ENCODE data around the gene NAPA.
"Not testable (repeated sequence)": the region's sequence is repeated elsewhere in the genome, so short reads cannot be mapped to it uniquely, and the experiment has no call there.

NAPA gene

DNA sequence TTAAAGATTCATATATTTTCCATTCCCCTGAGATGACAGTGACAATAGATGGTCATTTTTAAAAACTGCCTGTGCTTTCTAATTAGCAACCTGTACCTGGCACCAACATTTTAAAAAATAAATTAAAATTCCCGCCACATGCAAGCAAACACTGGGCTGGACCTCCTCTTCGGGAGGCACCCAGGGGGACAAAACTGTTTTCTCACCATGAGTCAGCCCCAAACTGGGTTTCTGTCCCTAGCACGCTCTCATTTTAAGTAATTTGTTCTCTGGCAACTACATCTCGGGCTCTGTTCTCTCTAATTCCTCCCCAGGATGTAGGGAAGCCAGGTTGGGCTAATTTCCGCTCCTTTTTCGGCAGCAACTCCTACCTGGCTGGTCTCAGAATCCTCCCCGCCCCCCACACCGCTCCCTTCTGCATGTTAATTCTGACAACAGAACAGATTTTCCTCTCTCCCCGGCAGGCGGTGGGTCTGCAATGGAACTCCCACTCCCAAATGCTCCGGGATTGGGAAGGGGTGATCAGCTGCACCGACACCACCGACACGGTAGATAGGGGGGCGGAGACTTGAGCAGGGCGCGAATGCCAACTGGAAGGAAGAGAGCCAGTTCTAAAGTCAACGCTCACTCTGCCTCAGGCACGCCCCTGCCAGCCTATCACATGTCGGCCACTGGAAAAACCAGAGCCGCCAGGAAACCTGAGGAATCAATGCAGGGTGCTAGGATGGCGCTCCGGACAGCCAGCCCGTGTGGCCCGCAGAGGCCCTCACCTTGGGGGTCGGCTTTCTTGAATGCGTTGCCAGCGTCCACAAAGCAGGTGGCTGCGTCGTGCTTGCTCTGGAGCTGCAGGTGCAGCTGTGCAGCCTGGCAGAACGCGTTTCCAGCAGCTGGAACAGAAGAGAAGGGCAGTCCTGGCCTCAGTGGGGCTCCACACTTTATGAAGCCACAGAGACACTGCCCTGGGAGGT is 14.7 kb downstream of the NAPA start:
- DNase-seq = no peak

DNA sequence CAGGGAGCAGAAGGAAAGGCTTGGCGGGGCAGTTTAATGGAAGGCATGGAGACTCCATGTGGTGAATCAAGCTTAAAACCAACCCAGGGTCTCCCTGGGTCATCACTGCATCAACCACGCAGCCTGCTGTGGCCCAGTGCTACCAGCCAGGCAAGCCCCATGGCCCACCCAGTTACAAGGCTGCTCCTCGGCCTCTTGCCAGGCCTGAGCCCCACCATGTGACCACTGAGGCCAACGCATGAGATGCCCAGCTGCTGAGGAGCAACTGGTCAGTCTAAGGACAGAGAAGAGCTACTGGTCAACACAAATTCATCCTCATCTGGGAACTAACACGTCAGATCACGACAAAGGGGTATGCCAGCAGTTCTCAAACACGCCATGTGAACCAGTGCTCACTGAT is 15.5 kb downstream of the NAPA start:
- no peak for DNase-seq

DNA sequence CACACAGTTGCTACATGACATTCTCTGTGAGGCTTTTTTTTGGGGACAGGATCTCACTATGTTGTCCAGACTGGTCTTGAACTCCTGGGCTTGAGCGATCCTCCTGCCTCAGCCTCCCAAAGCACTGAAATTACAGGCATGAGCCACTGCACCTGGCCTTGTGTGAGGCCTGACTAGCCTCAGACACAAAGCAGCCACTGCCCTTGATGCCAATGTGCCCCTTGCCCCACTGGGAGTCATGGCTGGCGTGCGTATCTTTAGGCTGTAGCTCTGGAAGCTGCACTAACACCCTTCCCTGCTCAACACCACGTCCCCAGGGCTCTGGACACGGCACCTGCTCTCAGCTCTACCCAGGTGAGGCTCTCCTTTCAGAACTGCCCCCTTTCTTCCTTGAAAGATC is 16.3 kb downstream of the NAPA start:
- DNase-seq = no peak

DNA sequence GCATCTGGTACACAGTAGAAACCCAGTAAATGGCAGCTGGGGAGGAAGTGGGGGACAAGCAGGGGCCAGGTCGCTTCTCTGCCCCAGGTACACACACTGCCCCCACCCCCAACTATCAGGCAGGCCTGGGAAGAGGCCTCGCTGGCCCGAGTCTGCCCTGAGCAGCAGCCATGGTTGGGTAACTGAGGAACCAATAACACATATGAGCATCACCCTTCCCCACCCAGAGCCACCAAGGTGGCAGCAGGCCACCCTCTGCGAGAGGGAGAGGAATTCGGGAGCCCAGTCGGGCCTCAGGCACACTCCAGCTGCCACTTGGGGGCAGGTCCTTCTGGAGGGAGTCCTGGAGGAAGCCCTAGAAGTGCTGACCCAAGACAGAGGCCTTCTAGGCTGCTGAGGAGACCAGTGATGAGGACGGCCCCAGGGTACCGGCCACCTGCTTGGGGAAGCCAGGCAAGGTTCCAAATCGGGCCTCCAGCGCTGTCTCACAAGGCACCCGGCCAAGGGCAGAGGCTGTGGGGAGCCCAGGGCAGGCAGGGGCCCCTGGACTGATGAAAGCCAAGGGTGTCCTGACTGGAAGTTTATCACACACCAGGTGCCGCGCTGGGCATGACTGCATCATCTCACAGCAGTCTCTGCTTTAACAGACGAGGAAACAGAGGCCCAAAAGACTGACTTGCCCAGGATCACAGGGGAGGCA is 16.9 kb downstream of the NAPA start:
- DNase-seq = no peak

DNA sequence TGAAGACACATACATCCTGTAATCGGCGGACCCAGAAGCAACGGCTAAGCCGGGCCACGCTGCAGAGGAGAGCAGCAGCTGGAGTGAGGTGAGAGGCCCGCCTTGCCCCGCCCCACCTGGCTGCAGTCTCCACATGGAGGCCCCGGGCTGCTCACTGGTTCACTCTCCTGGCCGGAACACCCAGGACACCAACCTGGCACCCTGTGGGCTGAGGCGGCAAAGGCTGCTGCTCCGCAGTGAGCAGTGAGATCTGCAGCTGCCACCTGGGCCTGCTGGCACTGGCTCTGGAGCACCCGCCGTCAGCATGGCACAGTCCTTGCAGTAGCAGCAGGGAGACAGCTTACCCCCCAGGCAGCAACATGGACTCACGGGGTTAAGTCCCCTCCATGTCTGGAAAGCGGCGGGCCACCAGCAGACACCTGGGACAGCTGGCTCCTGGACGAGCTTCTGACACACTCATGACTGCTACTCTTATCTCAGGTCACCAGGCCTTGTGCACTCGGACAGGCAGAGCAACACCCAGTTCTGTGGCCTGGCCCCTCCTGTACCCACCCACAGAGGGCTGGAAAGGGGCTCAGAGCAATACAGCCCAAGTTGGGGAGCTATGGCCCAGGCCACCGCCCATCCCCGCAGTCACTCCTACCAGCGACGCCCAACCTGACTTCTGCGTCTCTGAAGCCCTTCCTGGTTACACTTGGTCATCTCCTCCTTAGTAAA is 17.7 kb downstream of the NAPA start:
- DNase-seq = no peak

DNA sequence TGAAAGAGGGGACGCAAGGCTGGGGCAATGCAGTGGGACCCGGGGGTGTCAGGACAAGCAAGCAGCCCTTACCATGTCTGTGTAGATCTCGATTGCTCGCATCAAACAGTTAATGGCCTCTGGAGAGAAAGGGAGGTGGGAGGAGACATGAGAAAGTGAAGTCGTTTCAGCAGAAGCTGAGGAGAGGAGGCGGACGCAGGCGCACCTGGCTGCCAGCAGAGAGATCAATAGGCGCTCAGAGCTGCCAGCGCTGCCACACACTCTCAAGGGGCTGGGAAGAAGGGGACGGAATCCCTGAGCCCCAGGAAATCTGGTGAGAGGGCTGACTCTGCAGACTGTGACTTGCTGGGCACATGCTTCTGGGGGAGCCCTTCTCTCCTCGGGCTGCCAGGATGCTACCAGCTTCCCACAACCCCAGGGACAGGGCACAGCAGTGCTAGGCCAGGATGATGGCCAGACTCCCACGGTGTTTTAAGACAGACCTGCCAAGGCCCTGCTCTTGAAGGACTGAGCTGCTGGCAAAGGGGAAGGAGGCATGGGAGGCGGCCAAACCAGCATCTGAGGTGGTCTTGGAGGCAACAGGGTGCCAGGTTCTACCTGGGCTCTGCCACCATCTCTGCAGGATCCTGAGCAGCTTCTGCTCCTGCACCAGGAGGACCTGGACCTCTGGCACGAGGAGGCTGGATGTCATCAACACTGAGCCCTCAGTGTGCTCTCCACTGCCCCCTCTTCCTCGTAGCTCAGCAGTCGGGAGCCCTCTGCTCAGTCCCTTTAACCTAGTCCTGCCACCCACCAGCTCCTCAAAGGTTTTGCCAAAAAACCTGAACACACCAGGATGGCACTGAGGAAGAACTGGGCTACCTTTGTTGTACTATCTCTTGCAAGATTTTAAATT is 19.1 kb downstream of the NAPA start:
- DNase-seq = no peak

DNA sequence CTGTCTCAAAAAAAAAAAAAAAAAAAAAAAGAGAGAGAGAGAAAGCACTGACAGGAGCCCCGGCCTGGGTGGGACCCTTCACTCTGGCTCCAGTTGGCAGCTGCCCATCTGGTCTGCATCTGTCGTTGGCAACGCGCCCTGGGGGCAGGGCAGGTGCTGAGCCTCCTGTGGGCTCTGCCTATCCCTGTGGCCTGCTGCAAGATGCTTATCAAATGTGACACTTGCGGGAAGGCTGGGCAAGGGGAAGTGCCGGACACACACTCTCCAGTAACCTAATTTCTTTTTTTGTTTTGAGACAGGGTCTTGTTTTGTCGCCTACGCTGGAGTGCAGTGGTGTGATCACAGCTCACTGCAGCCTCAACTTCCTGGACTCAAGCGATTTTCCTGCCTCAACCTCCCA is 20.1 kb downstream of the NAPA start:
- DNase-seq = no peak

DNA sequence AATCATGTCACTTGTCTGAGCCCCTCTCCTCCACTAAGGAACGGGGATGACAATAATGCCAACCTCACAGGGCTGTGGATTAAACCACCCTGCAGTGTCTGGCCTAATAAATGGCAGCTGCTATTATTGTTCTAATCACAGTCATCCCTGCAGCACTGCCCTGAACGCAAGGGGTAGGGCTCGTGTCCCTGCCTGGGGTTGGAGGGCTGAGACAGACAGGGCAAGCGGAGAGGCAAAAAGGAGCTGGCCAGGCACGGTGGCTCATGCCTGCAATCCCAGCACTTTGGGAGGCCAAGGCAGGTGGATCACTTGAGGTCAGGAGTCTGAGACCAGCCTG is 20.7 kb downstream of the NAPA start:
- no peak for DNase-seq

DNA sequence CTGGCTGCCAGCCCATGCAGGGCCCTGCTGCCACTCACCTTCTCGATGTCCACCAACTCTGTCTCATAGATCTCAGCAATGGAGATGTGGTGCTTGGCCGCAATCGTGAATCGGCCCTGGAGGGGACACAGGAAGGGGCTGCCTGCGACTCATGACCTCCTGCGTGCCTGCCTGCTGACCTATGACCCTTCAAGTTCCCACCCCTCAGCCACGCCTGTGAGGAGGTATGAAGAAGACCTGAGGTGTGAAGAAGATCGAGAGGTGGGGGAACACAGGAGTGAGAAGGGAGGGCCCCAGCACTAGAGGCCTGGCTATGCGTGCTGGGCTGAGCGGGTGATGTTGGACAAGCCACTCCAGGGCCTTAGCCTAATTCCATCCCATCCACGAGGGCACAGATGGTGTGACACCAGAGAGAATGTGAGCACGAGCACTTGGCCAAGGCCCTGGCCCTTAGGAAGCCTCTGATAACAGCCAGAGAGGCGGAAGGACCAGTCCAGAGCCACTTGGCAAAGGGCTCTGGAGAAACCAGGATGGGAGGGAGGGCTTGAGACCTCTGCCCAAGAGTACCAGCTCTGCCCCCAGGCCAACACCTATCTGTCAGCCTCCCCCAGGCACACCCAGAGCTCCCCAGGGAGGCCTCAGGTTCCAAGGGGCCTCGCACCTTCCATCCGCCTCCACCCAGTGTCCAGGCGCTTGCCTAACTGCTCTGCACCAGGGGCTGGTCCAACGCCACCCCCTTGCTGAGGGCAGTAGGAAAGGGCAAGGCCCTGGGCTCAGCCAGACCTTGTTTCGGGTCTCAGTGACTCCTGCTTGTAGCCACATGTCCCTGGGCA is 21.3 kb downstream of the NAPA start:
- no peak for DNase-seq

DNA sequence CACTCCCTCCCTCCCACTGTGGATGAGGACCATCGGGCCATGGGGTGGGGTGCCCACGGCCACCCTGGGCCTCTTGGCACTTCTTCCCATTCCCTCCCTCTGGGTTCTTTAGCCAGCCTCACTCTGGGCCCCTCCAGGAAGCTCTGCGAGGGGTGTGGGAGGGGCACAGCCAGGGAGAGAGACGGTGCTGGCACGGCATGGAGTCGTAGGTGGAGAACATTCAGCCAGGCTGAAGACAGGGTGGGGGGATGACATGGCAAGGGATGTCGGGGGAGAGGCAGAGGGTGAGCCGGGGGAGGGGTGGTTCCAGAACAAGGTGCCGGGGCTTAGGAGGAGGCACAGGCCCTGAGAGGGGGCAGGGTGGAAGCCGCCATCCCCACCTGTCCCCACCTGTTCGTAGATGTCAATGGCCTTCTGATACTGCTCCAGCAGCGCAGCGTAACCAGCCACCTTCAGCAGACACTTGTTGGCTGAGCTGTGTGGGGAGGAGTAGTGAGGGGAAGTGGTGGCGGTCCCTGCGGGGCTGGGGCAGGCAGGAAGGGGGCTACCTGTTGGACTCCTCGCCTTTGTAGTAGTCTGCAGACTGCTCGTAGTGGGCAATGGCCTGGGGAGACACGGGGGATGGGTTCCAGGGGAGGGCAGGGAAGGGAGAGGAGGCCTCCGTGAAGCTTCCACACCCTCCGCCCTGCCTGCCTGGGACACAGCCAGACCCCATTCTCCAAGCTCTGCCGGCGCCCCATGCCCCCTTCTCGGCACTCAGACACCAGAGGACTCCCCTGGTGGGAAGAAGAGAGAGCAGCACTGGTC is 22.1 kb downstream of the NAPA start:
- DNase-seq = no peak

DNA sequence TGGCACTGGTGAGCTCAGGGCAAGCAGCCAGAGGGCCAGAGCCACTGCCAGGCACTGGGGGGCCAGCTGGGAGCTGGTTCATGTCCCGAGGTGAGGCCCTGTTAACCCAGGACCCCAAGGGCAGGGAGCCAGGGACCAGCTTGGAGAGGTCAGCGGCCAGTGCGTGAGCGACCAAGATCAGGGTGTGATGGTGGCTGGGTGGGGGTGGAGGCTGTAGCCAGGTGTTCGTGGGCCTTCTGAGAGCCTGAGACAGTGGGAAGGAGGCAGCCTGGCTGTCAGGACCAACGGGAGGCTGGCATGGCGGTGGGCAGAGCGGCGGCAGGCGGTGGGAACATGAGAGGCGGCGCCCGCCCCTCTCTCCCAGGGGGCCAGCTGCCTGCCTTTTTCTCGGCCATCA is 22.7 kb downstream of the NAPA start:
- DNase-seq = no peak

DNA sequence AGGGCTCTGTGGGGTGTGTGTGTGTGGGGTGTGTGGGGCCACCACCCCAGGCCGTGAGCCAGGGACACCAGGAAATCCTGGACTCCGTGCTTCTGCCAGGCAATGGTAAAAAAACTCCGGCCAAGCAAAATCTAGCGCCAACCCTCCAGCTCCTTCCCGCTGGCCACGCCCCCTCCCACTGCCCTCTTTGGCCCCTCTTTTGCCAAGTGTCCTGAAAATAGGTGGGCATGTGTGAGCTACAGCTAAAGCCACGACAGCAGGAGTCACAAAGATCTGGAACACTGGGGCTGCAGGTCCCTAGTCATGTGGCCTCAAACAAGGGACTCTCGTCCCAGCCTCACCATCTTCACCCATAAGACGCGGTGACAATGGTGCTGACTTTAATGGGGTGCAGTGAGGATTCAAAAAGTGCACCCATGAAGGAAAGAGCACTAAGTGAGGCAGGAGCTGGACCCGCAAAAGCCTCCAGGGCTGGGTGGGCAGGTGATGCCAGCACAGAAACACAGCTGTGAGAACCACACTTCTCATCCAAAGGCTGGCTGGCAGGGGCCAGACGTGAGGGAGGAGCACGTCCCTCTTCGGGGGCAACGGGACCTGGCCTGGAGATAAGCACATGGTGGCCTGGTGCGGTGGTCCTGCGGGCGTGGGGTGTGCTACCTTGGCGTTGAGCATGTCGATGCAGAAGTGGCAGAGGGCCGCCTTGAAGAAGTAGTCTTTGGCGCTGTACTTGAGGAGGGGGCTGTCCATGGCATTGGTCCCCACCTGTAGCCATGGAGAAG is 23.3 kb downstream of the NAPA start:
- no peak for DNase-seq

DNA sequence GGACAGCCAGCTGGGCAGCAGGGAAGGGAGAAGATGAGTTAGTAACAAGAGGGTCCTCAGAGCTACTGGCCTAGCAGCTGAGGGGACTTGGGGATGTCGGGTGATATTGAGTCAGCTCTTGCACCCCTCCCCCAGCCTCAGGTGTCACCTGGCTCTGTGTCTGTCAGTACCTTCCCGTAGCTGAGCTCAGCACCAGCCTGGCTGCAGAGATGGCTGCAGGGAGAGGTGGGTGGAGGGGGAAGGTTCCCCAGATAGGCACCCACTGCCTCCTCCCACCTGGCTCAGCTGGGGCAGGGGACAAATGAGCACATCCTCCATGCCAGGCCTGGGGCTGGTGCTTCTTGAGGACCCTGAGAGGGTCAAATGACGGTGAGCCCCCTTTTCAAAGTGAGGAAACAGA is 24.0 kb downstream of the NAPA start:
- DNase-seq = no peak

DNA sequence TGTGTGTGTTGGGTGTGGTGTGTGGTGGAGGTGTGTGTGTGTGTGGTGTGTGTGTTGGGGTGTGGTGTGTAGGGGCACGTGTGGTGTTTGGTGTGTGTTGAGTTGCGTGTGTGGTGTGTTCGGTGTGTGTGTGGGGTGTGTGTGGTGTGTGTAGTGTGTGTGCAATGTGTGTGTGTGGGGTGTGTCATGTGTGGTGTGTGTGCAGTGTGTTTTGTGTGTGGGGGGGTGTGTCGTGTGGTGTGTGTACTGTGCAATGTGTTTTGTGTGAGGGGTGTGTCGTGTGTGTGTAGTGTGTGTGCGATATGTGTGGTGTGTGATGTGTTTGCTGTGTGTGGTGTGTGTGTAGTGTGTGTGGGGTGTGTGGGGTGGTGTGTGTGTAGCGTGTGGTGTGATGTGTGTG is 24.8 kb downstream of the NAPA start:
- no peak for DNase-seq

DNA sequence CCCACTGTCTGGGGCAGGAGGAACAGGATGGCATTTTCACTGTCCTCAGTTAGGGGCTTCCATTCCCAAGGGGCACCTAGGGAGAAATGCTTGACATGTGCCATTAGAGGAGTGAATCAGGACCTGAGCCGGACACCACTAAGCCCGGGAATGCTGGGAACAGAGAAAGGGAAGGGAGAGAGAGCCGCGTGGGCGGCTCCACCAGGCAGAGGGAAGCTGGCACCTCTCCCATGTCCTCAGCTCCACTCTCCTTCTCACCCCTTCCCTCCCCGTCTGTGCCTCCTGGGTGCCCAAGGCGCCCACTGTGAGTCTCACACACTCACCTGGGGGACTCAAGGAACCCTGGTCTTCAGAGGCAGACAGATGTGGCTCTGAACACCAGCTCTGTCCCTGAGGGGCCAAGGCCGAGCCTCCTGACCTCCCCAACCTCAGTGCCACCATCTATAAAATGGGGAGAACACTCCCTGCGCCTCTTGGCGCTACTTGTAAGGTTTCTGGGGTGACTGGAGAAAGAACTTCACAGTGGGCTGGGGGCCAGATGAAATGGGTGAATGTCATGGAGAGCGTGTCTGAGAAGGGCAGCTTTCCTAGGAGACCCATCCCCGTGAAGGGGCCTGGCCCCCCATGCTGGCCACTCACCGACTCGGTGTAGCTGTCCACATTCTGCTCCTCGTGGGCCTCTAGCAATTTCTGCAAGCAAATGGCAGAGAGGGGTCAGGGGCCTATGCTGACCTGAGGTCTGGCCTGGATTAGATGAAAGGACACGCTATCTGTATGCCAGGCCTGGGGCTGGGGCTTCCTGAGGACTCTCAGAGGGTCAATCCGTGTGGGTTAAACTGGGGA is 25.6 kb downstream of the NAPA start:
- DNase-seq = no peak

DNA sequence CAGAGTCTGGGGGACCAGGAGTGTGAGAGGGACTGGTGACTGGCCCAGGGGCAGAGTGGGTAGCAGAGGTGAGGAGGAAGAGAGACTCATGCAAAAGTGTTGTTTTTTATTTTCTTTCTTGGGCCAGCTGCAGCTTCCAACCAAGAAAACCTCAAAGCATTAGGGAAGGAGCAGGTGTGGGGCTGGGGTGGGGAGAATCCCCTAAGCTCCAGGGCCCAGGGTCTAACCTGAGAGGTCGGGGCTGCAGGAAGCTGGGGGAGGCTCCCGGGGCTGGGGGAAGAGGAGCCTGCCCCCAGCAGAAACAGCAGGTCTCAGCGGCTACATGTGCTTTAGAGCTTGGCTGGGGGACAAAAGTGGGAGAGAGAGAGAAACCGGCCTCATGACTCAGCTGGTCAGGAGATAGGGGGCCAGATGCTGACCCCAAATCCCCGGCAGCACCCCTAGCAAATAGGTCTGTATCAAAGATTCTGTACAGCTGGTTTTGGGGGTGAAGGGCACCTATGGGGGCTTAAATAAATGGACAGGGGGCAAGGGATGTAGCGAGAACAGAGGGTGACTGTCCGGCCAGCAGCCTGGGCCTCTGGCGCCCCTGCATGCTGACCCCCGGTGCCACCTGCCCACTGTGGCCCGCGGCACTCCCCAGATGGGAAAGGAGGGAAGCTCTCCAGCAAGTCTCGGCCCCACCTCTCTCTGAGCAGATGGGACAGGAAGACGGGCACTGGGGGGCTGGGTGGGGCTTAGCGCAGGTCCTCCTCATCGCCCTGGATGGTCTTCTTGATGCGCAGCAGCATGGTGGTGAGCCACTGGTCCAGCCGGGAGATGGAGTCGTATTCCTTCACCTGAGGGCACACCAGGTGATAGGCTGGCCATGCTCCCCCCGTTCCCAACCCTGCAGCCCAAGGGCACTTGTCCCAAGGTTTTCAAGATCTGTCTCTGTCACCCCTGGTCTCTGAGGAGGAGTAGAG is 27.0 kb downstream of the NAPA start:
- DNase-seq = no peak

DNA sequence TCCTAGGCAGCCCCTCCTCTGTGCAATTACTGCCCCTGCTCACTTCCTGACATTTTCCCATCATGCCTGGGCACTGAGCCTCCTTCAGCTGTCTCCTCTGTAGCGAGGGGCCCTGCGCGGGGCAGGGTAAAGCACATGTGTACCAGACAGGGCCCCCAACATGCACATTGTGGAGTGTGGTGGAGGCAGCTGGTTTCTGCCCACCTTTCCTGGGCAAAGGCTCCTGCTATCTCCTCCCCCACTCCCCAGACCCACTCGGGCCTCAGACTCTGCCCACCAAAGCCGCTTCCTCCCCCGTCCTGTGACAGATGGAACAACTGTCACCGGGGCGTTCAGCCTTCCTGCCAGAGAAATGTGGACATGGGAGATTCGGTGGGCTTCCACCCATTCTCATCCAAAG is 28.0 kb downstream of the NAPA start:
- no peak for DNase-seq

DNA sequence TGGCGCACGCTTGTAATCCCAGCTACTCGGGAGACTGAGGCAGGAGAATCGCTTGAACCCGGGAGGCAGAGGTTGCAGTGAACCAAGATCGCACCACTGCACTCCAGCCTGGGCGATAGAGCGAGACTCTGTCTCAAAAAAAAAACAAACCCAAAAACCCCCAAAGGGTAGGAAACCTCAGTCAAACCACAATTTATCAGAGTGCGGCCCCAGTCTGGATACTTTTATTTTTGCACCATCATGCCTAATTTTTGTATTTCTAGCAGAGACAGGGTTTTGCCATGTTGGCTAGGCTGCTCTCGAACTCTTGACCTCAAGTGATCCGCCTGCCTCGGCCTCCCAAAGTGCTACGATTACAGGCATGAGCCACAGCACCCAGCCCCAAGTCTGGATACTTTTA is 28.6 kb downstream of the NAPA start:
- DNase-seq = not testable (repeated sequence)

Measured in stimulated activated CD4-positive, alpha-beta T cell treated with anti-CD3 and anti-CD28 coated beads, Interleukin-1b, Interleukin-23, amount 100 ng/mL, for 48 hours (primary cell).